Activated naive CD8-positive, alpha-beta T cell (primary cell): Measurements from ENCODE around the gene APOF.
"Not testable (repeated sequence)": the region's sequence is repeated elsewhere in the genome, so short reads cannot be mapped to it uniquely, and the experiment has no call there.

ENCODE experiments used
- H3K27ac Mint-ChIP-seq: one replicate; pipeline ENCODE4 v1.8.0; 2021; ENCODE audit warnings: mixed read lengths
- H3K27me3 Mint-ChIP-seq: one replicate; pipeline ENCODE4 v1.8.0; 2021; ENCODE audit warnings: mixed read lengths
- H3K36me3 Mint-ChIP-seq: one replicate; pipeline ENCODE4 v1.8.0; 2021; ENCODE audit warnings: mixed read lengths
- H3K4me1 Mint-ChIP-seq: one replicate; pipeline ENCODE4 v1.8.0; 2021; ENCODE audit warnings: low read depth, mixed read lengths
- H3K4me3 Mint-ChIP-seq: one replicate; pipeline ENCODE4 v1.8.0; 2021; ENCODE audit warnings: mild to moderate bottlenecking, mixed read lengths
- H3K9me3 Mint-ChIP-seq: one replicate; pipeline ENCODE4 v1.8.0; 2021; ENCODE audit warnings: low read depth, mixed read lengths

The APOF gene

DNA sequence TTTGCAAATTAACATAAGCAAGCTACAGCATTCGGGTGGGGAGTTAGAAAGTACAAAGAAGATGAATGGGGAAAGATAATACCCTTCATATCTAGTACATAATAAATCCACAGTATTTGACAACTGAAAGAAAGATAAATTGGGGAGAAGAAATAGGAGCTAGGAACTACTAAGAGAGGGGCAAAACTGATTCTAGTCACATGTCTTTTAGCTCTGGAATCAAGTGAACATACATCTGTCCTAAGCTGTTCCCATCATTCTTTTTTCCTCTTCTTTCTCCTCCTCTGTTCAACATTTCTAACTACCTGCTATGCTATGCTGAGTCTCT lies 15.3 kb upstream of the APOF start:
- Mint-ChIP-seq H3K4me1 (no peaks in the 10 kb centered on the region), H3K27me3 (no peaks in the 10 kb centered on the region), H3K4me3 (no peak overlapping the region), H3K9me3 (no peaks in the 10 kb centered on the region), H3K27ac (no peak overlapping the region), H3K36me3 (no peaks in the 10 kb centered on the region)

DNA sequence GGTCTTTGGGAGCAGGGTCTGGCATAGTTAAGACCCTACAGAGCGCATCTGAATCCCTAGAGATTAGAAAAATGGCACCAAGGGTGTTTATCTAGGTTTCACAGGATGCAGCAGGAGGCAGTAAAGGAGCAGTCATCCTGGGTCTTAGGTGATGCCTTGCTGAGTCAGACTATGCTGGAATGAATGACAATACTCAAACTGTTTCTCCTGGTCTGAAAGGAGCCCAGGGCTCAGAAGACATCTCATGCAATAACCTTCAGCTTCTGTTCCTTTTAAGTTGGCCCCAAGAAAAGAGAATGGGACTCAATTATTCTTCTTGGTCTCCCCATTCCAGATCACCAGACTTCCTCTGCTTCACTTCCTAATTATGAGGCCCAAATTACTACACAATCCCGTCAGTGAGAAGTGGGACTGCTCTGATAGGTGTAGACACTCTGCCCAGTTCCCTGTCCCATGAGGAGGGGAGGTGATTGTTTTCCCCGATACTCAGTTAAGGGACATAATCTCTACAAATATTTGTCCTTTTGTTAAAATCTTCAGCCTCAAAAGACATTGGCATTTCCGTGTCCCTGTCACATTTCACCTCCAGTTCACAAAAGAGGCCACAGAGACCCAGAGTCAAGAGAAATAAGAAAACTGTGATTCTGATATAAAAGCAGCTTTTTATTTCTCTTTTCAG lies 14.8 kb upstream of the APOF start:
- Mint-ChIP-seq H3K27me3 (no peaks in the 10 kb centered on the region), H3K27ac (no peak overlapping the region), H3K36me3 (no peaks in the 10 kb centered on the region), H3K9me3 (no peaks in the 10 kb centered on the region), H3K4me3 (no peak overlapping the region), H3K4me1 (no peaks in the 10 kb centered on the region)

DNA sequence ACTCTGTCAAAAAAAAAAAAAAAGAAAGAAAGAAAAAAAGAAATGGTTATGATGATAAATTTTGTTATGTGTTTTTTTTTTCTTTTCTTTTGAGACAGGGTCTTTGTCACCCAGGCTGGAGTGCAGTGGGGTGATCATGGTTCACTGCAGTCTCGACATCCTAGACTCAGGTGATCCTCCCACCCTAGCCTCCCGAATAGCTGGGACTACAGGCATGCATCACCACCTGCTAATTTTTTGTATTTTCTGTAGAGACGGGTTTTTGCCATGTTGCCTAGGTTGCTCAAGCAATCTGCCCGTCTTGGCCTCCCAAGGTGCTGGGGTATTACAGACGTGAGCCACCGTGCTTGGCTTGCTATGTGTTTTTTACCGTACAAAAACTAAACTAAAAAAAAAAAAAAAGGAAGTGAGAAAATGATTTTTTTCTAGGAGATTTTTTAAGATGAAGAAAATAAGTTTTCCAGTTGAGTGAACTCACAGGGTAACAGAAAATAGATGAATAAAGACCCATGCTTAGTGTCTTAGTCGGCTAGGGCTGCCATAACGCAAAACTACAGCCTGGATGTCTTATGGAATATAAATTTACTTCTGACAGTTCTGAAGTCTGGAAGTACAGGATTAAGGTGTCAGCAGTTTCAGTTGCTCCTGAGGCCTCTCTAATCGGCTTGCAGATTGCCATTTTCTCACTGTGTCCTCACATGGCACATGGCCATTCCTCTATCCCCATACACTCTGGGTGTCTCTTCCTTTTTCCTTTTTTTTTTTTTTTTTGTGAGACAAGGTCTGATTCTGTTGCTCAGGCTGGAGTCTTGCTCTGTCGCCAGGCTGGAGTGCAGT lies 13.2 kb upstream of the APOF start:
- Mint-ChIP-seq H3K9me3 (no peaks in the 10 kb centered on the region), H3K27me3 (no peaks in the 10 kb centered on the region), H3K27ac (no peak overlapping the region), H3K36me3 (no peaks in the 10 kb centered on the region), H3K4me3 (no peak overlapping the region), H3K4me1 (no peaks in the 10 kb centered on the region)

- H3K27ac Mint-ChIP-seq: no peak overlapping the region
These were observed 12.3 kb upstream of the APOF start for GRCh38 chr12:56374726-56375597.

GRCh38 chr12:56373515-56373914 lies 10.9 kb upstream of the APOF start:
- Mint-ChIP-seq H3K27ac (no peak overlapping the region), H3K27me3 (no peaks in the 10 kb centered on the region), H3K9me3 (no peaks in the 10 kb centered on the region), H3K4me3 (no peak overlapping the region), H3K36me3 (no peaks in the 10 kb centered on the region), H3K4me1 (no peaks in the 10 kb centered on the region)

More at GRCh38 chr12:56374726-56375597, 12.3 kb upstream of the APOF start:
- no peaks in the 10 kb centered on the region for H3K4me1 Mint-ChIP-seq
- no peak overlapping the region for H3K4me3 Mint-ChIP-seq
- H3K36me3 Mint-ChIP-seq: no peaks in the 10 kb centered on the region
- H3K27me3 Mint-ChIP-seq: no peaks in the 10 kb centered on the region
- no peaks in the 10 kb centered on the region for H3K9me3 Mint-ChIP-seq

- H3K4me3 Mint-ChIP-seq: no peak overlapping the region
- H3K27me3 Mint-ChIP-seq: no peaks in the 10 kb centered on the region
- H3K36me3 Mint-ChIP-seq: no peaks in the 10 kb centered on the region
- H3K9me3 Mint-ChIP-seq: no peaks in the 10 kb centered on the region
- no peaks in the 10 kb centered on the region for H3K4me1 Mint-ChIP-seq
- no peak overlapping the region for H3K27ac Mint-ChIP-seq
These were observed 4.3 kb upstream of the APOF start for GRCh38 chr12:56366948-56367347.

DNA sequence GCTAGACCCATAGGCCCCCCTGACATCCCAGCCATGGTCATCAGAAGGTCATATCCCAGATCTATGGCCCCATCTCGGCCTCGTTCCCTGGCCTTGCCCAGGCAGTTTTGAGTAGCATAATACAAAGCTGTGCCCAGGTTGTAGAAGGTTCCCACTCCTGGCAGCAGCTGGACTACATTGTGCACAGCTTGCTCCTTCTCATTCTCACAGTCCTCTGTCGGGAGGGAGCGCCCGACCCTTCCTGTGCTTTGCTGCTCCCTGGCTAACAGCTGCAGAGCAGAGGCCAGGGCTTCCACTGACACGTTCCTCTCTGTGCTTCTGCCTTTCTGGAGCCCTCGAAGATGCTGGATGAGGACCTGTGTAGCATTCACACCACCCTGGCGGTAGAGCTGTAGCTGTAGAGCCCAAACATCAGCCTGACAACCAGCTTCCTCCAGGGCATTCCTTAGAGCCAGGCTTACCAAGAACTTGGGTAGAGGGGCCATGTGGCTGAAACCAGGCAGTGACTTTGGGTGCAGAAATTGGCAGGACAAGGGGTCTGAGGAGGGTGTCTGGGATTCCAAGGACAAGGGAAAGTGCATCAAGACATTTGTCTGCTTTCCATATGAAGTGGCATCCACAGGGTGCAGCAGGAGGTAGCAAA lies 1.0 kb downstream of the APOF start:
- Mint-ChIP-seq H3K4me1 (peaks cover 31% of the 10 kb centered on the region), H3K4me3 (peak overlapping the region; percentile 95), H3K9me3 (no peaks in the 10 kb centered on the region), H3K27ac (peak overlapping the region; percentile 98), H3K27me3 (no peaks in the 10 kb centered on the region), H3K36me3 (no peaks in the 10 kb centered on the region)

- Mint-ChIP-seq H3K4me1 (peaks cover 35% of the 10 kb centered on the region), H3K9me3 (no peaks in the 10 kb centered on the region)
These were observed 2.5 kb downstream of the APOF start, which contains the start of gene STAT2 for GRCh38 chr12:56359851-56360767. Gene STAT2, minus strand, starts transcription at chr12:56360107. Its CDS starts 3,536 bp downstream, at chr12:56356571.

GRCh38 chr12:56358836-56359532 lies 3.7 kb downstream of the APOF start:
- Mint-ChIP-seq H3K36me3 (peaks cover 3% of the 10 kb centered on the region), H3K4me3 (peak overlapping the region; percentile 95), H3K27me3 (no peaks in the 10 kb centered on the region), H3K27ac (peak overlapping the region; percentile 98), H3K4me1 (peaks cover 35% of the 10 kb centered on the region), H3K9me3 (no peaks in the 10 kb centered on the region)

More at GRCh38 chr12:56359851-56360767, 2.5 kb downstream of the APOF start, which contains the start of gene STAT2:
- Mint-ChIP-seq H3K27ac (peak within 1 kb of the TSS; percentile 98), H3K4me3 (peak within 1 kb of the TSS; percentile 95), H3K27me3 (no peaks in the 10 kb centered on the region), H3K36me3 (peaks cover 3% of the 10 kb centered on the region)

GRCh38 chr12:56351325-56351724 lies 11.3 kb downstream of the APOF start:
- Mint-ChIP-seq H3K4me1 (peaks cover 3% of the 10 kb centered on the region), H3K27ac (no peak overlapping the region), H3K9me3 (no peaks in the 10 kb centered on the region), H3K36me3 (peaks cover 7% of the 10 kb centered on the region), H3K4me3 (no peak overlapping the region), H3K27me3 (no peaks in the 10 kb centered on the region)

DNA sequence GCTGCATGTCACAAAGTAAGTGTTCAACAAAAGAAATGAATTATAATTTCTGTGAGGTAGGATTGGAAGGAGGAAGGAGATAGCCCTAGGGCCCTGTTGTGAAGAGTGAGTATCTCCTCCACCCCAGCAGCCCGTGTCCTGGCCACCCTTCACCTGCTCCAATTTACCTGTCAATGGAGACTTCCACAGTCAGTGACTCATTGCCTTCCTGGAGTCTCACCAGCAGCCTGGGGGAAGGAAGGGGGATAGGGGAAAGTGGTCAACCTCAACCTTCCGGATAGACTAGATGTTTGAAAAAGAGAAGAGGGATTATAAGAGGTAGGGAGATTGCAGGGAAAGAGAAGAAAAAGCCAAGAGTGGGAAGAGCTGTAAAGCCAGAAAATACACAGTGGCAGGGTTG lies 12.0 kb downstream of the APOF start:
- peak overlapping the region; percentile 68 for H3K27ac Mint-ChIP-seq
- H3K27me3 Mint-ChIP-seq: no peaks in the 10 kb centered on the region
- H3K36me3 Mint-ChIP-seq: peaks cover 8% of the 10 kb centered on the region
- no peaks in the 10 kb centered on the region for H3K9me3 Mint-ChIP-seq
- H3K4me1 Mint-ChIP-seq: peaks cover under 1% of the 10 kb centered on the region
- no peak overlapping the region for H3K4me3 Mint-ChIP-seq

DNA sequence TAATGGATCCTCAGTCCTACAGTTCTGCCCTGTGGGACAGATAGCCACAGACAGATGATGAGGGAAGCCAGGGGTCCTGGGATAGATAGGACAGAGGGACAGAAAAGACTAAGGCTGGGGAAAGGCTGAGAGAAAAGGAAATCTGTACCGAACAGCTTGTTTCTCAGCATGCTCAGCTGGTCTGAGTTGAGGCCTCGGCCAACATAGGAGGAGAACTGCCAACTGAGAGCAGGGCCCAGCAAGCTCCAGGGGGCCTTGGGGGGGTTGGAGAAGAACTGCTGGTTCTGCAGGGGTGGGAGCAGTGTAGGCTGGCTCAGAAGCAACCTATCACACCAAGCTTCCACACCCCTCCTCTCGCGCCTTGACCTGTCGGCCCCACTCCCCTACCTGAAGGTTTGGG lies 13.9 kb downstream of the APOF start:
- H3K4me3 Mint-ChIP-seq: no peak overlapping the region
- H3K27ac Mint-ChIP-seq: no peak overlapping the region
- no peaks in the 10 kb centered on the region for H3K27me3 Mint-ChIP-seq
- no peaks in the 10 kb centered on the region for H3K9me3 Mint-ChIP-seq
- peaks cover 8% of the 10 kb centered on the region for H3K36me3 Mint-ChIP-seq
- no peaks in the 10 kb centered on the region for H3K4me1 Mint-ChIP-seq

- not testable (repeated sequence) for H3K4me1 Mint-ChIP-seq, H3K27ac Mint-ChIP-seq, H3K4me3 Mint-ChIP-seq, H3K27me3 Mint-ChIP-seq, H3K36me3 Mint-ChIP-seq, H3K9me3 Mint-ChIP-seq
These were observed 15.4 kb downstream of the APOF start for GRCh38 chr12:56347255-56347654.
